NCI-H2029 (cell line): ENCODE measurements around the gene LARGE1.
"Not testable (repeated sequence)": the region's sequence is repeated elsewhere in the genome, so short reads cannot be mapped to it uniquely, and the experiment has no call there.

Experiments
- DNase-seq: peaks from one replicate; lab custom pipeline; 2025; lab: John Stamatoyannopoulos, UW

Gene LARGE1

DNA sequence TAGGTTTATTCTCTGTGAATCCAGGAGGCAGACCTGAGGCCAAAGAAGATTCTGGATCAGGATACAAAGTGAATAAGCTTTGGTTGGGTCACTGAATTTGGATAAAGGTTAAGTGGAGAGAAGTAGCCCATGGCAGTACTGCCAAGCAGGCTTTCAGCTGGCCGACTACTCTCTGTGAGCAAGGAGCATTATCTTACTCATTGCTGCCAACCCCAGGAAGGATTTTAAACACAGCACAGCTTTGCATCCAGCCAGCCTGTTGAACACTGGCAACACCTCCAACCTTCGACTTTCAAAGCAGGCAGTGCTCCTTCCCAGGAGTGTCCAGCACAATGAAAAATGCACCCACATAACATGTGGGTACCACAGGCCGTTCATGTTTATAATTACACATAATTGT lies 498.4 kb downstream of the LARGE1 start:
- DNase-seq: no peak

DNA sequence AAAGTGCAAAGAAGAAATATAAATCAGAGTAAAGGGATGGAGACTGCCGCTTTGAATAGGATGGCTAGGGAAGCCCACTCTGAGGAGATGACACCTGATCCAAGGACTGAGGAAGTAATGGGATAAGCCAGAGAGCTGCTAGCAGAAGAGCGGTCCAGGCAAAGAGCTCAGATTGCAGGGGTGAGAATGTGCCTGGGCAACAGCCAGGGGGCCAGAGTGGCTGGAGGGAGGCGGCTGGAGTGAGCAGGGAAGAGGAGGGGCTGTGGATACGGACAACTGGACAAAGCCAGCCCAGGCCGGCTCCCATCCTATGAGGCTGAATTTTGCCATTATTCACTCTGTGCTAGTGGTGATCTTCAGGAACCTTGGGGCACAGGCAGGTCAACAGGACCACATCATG lies 501.8 kb downstream of the LARGE1 start:
- DNase-seq: no peak

DNA sequence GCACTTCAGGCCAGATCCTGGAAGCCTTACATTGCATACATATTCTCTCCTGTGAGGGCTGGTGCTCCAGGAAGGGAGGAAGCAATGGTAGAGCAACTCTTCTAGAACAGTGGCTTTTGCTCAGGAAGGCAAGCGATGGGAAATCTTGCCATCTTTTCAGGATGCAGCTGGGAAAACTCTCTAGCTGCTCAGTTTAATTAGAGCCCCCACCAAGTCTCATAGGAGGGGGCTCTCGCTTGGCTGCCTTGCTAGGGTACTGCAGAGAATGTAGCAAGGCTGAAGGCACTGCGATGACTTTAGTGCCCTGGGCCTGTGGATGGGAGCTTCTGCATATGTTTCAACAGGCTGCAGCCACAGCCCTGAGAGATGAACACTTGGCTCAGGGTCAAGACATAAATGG lies 504.9 kb downstream of the LARGE1 start:
- DNase-seq: no peak

DNA sequence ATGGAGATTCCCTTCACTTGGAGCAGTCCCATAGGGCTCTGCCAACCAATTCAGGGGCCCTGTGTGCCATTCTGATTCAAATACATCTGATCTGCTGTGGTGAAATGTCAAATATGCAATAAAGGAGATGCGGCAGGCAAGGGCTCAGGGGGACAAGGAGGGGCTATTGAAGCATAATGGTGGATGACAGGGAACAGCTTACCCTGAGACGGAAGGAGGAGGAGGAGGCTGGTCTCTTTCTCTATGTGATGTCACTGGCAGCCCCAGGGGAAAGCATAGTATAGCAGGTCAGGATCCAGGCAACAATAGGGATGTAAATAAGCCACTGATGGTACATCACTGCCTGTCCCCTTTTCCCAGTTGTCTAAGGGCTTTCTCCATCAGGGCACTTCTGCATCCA lies 511.2 kb downstream of the LARGE1 start:
- no peak for DNase-seq

DNA sequence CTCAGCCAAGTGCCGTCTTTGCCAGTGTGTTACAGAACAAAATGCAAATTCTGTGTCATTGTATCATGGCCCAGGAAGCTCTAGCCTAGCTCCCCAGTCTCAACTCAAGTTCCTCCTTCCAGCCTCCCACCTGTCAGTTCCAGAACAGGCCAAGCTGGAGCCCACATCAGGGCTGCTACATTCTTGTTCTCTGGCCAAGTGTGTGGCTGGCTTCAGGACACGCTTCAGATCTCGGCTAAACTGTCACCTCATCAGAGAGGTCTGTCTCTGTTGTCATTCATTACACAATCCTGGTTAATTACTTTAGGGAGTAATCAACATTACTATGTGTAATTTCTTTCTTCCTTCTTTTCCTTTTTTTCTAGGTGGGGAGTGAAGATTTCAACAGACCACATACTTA lies 515.1 kb downstream of the LARGE1 start:
- DNase-seq: no peak

DNA sequence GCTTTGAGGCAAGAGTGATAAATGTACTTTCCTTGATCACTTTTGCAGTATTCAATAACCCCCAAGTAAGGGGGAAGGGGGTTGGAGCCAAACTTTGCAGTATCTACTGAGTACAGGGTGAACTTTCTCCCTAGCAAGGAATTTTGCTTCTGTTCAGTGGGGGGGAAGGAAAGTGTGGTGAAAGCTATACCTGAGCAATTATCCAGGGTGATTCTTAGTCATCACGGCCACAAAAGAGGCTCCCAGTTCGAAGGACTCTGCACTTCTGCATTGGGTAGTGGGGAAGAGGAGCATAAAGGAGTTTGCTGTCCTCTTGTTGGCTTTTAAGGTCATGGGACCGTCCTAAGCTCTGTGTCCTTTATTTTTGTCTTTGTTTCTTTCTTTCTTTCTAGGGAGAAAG lies 515.6 kb downstream of the LARGE1 start:
- no peak for DNase-seq

DNA sequence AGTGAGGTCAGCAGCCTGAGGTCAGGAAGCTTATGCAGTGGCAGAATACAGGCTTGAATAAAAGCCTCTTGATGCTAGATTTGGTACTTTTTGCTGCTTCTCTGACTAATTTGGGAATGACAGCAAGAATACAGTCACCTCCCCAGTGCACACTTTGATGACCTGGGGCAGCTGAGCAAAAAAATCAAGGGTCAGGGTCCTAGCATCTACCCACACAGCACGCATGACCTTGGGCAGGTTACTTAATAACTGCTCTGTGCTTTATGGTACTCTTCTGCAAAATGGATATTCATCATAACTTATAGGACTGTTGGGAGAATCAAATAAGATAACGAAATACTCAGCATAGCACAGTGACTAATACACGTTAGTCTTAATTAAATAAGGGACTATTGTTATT lies 518.0 kb downstream of the LARGE1 start:
- DNase-seq: no peak

DNA sequence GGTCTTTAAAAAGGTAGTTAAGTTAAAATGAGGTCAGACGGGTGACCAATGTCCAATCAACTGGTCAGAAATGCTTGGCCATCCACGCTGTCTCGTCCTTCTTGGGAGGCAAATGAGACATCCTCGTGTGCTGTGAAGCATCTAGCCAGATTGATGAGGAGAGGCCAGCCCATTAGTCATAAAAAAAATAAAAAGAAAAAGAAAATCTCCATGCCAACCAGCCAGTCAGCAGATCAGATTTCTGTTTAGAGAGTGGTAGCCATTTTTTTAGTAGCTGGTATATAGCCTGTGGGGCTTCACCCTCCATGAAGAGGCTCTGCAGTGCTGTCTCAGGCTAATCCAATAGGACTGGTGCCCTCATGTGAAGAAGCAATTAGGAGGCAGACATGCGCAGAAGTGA lies 519.0 kb downstream of the LARGE1 start:
- no peak for DNase-seq

DNA sequence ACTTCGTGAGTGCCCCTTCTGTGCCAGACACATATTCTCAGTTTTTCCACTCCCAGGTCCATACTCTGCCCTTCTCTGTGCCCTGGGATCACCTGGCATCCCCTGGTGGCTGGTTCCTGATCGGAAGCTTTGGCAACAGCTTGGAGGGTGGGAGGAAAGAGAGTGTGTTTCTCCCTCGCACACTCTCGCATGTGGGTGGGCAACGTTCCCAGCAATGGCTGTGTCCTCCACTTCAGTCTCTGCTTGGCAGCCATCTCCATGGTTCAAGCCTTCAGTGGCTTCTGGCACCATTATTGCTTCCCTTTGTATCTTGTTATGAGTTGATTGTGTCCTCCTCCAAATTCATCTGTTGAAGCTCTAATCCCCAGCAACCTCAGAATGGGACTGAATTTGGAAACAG lies 519.4 kb downstream of the LARGE1 start:
- no peak for DNase-seq

DNA sequence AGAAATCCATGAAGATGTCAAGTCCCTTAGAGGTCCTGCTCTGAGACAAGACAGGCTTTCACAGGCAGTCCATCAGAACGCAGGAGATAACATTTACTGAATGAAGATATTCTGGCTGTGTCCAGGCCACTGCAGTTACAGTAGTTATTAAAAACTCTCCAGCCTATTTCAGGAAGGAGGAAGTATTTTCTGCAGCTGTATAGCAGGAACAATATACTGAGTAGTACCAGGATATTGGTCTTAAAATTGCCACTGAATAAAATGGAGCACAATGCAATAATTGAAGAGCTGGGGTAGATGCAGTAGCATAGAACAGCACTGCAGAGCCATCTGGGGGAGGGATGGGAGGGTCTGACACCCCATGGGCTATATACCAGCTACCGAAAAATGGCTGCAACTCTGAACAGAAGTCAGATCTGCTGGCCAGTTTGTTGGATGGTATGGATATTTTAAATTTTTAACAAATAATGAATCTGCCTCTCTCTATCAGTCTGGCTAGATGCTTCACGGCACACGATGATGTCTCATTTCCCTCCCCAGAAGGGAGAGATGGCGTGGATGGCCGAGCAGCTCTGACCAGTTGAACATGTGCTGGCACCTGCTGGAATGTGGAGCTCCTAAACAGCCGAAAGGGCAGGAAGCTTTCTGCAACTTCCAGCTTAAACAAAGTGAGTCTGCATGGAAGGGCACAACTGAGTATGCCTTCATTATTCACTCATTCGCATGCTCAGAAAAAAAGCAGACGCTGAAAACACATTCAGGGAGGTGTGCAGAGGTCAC lies 520.0 kb downstream of the LARGE1 start:
- no peak for DNase-seq

DNA sequence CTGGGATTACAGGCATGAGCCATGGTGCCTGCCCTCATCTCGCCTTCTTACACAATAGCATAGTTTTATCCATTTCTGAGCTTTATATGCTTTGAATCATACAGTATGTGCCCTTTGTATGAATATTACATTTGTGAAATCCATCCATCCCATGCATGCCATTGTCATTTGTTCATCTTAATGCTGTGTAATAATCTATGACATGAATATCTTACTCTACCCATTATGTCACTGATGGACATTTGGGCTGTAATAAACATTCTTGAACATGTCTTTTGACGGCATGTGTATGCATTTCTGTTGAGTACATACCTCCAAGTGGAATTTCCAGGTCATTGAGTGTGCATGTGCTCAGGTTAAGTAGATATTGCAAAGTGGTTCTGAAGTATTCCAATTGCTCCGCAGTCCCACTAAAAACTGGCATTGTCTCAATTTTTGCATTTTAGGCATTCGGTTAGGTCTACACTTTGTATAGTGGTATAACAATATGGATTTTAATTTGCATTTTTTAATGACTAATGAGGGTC lies 522.8 kb downstream of the LARGE1 start:
- no peak for DNase-seq

DNA sequence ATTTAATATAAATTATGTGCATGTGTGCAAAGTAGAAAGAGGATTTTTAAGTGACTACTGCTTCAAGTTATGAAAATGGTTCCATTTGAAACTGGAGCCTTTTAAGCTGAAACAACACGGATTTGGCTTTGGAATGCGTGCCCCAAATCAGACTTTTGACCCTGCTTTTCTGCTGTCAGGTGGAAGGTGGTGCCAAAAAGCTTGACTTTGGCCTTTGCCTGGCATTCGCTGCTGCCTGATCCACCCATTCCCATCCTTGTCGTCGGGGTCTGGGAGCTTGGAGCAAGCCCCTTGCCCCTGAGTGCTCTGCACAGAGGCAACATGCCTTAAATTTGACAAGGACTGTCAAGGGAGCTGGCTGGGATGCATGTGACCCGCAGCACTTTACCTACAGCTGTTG lies 526.8 kb downstream of the LARGE1 start:
- no peak for DNase-seq

DNA sequence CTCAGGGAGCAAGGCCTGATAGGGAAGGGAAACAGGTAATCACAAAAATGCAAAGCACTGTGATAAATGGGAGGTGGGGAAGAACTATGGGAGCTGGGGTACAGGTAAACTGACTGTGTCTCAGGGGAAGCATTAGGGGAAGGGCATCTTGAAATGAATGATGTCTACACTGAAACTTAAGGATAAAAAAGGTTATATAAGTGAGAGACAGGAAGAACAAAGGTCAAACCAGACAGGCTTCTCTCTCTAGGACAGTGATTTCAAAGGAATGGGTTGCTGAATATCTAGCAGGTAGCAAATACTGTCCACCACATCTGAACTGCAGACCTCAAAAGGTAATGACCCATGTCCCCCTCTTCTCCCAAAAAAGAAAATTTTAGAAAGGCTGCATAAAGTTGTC lies 529.0 kb downstream of the LARGE1 start:
- no peak for DNase-seq

DNA sequence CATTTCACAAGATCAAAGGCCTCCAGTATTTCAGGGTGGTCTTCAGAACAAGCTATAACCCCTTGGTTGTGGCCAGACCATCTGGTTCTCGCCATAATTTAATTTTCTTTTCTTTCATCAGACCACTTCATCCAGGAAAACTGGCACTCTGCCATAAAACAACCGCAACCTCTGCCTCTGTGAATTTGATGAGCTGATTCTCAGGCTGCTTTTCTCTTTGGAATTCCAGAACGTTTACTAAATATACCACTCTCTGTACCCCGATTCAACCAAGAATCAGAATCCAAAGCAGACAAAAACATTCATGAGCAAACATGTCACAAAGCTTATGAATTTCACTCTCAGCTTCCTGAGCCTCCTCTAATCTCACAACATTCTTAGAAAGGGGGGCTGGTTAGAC lies 530.3 kb downstream of the LARGE1 start:
- no peak for DNase-seq

DNA sequence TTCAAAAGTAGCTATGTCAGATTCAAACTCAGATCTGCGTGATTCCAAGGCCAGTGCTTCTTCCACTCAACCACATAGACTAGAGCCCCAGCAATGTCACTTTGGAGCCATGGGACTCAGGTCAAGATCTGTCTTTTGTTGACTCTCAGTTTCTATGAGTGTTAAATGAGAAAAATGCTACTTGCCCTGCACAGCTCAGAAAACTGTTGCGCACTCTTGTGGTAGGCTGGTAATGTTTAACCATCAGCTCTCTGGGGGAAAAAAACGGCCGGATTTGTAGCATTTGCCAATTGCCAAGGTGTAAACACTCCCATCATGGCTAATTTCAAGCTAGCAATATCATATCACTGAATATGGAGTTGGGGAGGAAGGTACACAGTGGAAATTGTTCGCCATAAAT lies 534.0 kb downstream of the LARGE1 start:
- DNase-seq: no peak

DNA sequence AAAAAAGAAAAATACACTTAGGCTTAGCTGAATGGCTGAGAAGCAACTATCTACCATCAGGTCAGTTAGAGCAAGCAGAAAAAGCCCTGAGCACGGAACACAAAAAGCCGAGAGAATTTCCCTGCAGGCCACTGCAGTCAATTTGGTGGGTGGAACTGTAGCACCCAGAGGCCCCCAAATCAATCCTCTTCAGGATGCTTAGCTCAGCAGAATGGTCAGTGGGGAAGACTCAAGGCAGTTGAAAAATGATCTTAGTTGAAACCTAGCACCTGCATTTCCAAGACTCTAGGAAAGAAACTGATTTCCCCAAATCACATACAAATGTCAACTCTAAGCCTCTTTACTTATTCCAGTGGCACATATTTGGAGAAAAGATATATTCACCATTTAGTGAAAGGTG lies 534.7 kb downstream of the LARGE1 start:
- no peak for DNase-seq

DNA sequence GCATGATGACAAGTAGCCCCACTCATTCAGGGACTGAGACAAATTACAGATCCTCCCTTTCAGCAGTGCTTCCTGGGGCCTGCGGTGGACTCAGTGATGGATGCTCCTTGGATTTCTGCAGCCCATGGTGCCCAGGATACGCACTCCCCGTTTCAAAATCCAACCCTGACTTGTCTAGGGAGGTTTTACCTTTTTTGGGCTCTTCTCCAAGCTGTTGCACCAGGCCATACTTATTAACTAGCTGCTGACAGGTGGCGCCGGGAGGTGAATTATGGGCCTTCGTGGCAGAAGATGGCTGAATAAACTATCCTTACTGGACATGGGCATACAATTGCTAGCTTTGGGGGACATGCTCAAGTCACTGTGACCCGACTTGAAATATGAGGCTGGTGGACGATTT lies 537.8 kb downstream of the LARGE1 start:
- DNase-seq: no peak

DNA sequence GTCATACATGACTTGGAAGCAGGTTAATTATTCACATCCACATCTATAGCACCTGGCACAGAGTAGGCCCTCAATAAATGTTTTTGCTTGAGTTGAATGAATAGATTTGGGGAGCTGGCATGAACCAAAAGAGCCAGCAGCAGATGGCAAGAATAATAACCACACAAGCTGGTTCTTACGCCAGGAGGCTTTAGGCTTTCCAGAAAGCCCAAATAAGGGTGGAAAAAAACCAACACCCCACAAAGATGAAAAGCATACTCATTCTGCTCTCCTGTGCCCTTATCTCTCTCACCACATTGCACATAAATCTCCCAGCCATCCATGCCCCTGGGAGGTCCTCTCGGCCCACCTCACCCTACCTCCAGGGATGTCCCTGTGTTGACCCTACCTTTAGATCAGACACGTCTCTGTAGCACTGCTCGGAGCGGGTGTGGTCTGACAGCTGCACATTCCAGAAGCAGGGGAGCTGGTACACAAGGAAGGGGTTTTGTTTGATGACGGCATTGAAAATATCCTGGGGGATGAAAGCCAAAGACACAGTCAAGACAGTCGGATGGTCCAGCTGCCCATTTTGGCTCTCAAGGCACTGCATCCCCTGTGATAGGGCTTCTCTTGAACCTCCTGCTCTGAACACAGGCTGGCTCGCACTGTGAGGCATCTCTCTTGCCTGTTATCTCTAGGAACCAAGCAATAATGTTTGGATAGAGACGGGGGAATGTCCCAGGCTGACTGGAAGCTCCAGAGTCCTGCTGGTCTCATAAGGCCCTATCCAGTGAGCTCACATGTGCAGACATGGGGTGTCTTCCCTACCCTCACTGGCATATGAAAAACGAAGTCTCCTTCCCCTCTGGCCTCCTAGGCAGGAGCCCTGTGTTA lies 538.5 kb downstream of the LARGE1 start:
- no peak for DNase-seq

DNA sequence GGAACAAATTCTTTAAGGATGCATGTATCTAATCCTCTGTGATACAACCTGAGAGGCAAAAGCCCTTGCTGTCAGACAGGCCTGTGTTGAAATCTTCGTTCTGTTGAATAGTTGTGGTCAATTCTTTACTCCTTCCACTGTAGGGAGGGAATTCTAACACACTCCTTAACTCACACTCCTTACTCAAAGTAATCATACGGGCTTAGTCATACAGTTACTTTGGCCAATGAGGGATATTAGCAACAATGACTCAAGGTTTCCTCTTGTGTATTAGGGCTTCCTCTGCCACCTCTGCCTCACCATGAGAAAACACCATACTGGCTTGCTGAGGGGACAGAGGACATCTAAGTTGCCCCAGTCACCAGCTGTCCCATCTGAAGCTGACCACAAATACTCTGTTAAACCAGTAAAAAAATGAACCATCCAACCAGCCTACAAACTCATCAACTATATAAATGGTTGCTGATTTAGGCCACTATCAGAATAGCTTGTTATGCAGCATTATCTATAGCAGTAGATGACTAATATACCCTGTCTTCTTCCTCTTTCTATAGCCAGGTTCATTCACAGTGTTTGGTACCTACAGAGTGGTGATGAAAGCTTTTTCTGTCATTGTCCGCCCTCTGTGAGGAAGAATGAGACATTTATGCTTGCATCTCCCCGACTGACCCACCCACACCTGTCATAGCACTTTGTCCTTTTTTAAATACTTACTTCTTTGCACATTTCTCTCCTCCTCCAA lies 539.3 kb downstream of the LARGE1 start:
- DNase-seq: no peak

DNA sequence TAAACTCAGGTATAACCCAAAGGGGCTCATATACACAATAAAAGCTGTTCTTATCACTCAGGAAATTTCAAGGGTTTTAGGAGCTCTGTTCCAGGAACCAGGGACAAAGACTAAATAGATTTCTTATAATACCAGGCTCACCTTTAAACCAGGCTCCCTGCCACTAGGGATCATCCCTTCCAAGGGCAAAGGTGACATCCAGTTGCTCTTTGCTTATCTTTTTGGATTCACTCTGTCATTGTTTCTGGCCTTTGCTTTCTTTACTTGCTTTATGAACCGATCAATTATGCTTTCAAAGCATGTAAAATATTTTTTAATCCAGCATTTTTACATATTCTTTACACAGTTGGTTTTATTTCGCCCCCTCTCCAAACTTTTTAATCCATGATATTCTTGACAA lies 540.4 kb downstream of the LARGE1 start:
- no peak for DNase-seq

DNA sequence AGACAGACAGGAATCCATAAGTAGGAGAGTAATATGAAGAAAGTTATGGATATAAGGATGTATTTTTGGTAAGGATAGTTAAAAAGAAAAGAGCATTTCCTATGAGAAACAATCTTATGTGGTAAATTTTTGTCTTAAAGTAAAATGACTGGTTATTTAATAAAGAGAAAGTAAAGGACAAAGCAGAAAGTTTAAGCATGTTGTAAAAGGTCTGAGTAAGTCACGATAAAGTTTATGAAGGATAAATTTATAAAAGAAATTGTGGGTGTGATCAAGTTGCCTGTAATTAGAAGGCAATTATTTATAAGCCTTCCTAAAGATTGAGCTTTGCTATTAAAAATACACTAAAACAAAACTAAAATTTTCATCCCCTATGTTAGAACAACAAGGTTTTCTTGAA lies 547.4 kb downstream of the LARGE1 start:
- DNase-seq: no peak

DNA sequence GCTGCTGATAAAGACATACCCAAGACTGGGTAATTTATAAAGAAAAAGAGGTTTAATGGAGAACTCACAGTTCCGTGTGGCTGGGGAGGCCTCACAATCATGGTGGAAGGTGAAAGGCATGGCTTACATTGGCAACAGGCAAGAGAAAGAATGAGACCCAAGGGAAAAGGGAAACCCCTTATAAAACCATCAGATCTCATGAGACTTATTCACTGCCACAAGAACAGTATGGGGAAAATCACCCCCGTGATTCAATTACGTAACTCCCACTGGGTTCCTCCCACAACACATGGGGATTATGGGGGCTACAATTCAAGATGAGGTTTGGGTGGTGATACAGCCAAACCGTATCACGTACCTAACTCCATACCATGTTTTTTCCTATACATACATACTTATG lies 557.0 kb downstream of the LARGE1 start:
- not testable (repeated sequence) for DNase-seq

DNA sequence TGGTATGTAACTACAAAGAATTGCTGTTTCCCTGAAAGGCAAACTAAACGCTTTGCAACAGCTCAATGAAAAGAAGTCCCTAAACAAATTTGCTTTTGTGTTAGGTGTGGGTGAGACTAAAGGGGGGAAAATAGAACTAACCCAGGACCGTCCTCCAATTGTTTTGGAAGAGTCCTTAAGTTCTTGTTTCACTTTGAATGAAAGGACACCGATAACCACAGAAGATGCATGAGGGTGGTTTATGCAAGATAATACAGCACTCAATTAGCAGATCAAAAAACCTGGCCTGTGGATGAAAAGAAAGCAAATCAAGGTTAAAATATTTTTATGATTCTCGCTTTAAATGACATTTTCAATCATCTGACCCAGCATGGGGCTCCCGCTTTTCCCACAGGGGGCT lies 557.6 kb downstream of the LARGE1 start:
- no peak for DNase-seq
